ENCODE results near the gene EMC6. TPM values are rescaled to one million over a fixed set of nuclear protein-coding genes. Genes with fewer than 3 reads are reported as not detected.

The EMC6 gene
- total RNA-seq, 1 experiment from 2014 or later = 72.2 TPM

DNA sequence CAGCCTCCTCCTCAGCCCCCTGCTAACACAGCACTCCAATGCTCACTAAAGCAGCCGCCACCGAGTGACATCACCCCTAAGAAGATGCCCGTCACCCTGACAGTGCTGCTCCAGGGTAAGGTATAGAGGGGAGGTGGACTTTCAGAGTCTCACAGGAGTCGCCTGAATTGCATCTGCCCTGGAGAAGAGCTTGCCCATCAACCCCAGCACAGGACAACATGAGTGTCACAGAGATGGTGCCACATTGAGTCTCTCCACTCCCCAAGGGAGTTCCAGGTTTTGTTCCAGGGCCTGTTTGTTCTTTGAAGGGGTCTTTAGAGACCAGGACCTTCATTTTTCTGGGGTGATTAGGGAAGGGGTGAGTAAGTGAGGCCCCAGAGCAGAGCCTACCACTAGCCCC is 29.5 kb downstream of the EMC6 start:
- Histone ChIP-seq H3K14ac (ENCODE audit: insufficient read depth, low read length) (no peak overlapping the region), H4K8ac (replicated peaks; ENCODE audit: insufficient read length, low read depth, low read length) (no peak overlapping the region), H2AFZ (ENCODE audit: low read length) (no peak overlapping the region), H3K56ac (ENCODE audit: insufficient read length, low read depth, low read length) (no peak overlapping the region), H2BK120ac (ENCODE audit: low read depth, low read length, poor library complexity, severe bottlenecking) (no peak overlapping the region), H3T11ph (ENCODE audit: low read length) (no peak overlapping the region), H3K79me2 (ENCODE audit: insufficient read depth, low read length) (no peaks in the 10 kb centered on the region), H3K23me2 (ENCODE audit: insufficient read length, low read depth, low read length, poor library complexity, severe bottlenecking) (peaks cover 4% of the 10 kb centered on the region), H3K27me3 (ENCODE audit: insufficient read depth, low read length) (no peaks in the 10 kb centered on the region), H4K5ac (ENCODE audit: insufficient read length, low read depth, low read length) (no peak overlapping the region), H3K27ac (ENCODE audit: insufficient read length, low read depth, low read length) (no peak overlapping the region), H3K9ac (ENCODE audit: extremely low read depth, insufficient read length, low read length) (no peak overlapping the region), H3K79me1 (ENCODE audit: insufficient read depth, low read depth, low read length, poor library complexity, severe bottlenecking) (no peaks in the 10 kb centered on the region), H3K4ac (ENCODE audit: low read depth, low read length) (no peak overlapping the region), H3K18ac (ENCODE audit: insufficient read length, low read depth, low read length) (no peak overlapping the region), H4K91ac (ENCODE audit: insufficient read length, low read depth, low read length) (no peak overlapping the region), H3K23ac (ENCODE audit: insufficient read length, low read depth, low read length) (no peak overlapping the region), H2BK12ac (ENCODE audit: insufficient read length, low read depth, low read length) (no peak overlapping the region), H3K9me3 (ENCODE audit: control insufficient read depth, low read depth, low read length) (no peaks in the 10 kb centered on the region), H2BK20ac (ENCODE audit: low read depth, low read length, poor library complexity, severe bottlenecking) (no peak overlapping the region), H3K4me1 (ENCODE audit: insufficient read depth, low read length) (no peaks in the 10 kb centered on the region), H2BK15ac (ENCODE audit: low read depth, low read length) (no peak overlapping the region), H4K20me1 (ENCODE audit: control insufficient read depth, insufficient read depth, insufficient read length) (no peaks in the 10 kb centered on the region), H2BK5ac (ENCODE audit: insufficient read length, low read length) (no peak overlapping the region), H2AK5ac (ENCODE audit: insufficient read length, low read length) (no peak overlapping the region), H3K4me2 (ENCODE audit: insufficient read depth, insufficient read length, low read length) (no peak overlapping the region)
- DNase-seq = no peak
- peaks cover 46% of the 10 kb centered on the region for H3K27me3 Mint-ChIP-seq (ENCODE audit: low read depth)
- H3K27ac Mint-ChIP-seq = no peak overlapping the region
- no peak overlapping the region for H3K4me3 Mint-ChIP-seq
- peaks cover 5 to 16% of the 10 kb centered on the region in 2 experiments for H3K4me1 Mint-ChIP-seq
- H3K9me3 Mint-ChIP-seq = peaks cover 0 to 3% of the 10 kb centered on the region in 2 experiments; a peak in 2 of 5 replicates
- TF ChIP-seq, protein P1, sequence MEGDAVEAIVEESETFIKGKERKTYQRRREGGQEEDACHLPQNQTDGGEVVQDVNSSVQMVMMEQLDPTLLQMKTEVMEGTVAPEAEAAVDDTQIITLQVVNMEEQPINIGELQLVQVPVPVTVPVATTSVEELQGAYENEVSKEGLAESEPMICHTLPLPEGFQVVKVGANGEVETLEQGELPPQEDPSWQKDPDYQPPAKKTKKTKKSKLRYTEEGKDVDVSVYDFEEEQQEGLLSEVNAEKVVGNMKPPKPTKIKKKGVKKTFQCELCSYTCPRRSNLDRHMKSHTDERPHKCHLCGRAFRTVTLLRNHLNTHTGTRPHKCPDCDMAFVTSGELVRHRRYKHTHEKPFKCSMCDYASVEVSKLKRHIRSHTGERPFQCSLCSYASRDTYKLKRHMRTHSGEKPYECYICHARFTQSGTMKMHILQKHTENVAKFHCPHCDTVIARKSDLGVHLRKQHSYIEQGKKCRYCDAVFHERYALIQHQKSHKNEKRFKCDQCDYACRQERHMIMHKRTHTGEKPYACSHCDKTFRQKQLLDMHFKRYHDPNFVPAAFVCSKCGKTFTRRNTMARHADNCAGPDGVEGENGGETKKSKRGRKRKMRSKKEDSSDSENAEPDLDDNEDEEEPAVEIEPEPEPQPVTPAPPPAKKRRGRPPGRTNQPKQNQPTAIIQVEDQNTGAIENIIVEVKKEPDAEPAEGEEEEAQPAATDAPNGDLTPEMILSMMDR (conservative IDR thresholded peaks at IDR 0.05) = no peak
- WGBS (ENCODE audit: extremely low coverage, insufficient read length, low lambda C conversion rate) = no CpG with 5 or more reads among the region's 4 CpGs
- peaks cover 2 to 9% (median 4%) of the 10 kb centered on the region in 3 experiments; a peak in 4 of 7 replicates for H3K36me3 Mint-ChIP-seq (ENCODE audit: insufficient read depth in 1 of 3, low read depth in 3 of 3)
